OCI-LY1 (cell line): Measurements from ENCODE around the gene NUS1.

Experiments used
- H2AFZ ChIP-seq: fragments of 200-600 bp; sonication (generic), shearing (Covaris generic); 2 replicates; pipeline ENCODE4 v1.6.0; 2014; ENCODE audit warnings: antibody characterized with exemption, mild to moderate bottlenecking, low read length
- H3F3A ChIP-seq: fragments of 200-600 bp; sonication (generic), shearing (Covaris generic); 2 replicates; pipeline ENCODE4 v1.6.0; 2014; ENCODE audit warnings: mild to moderate bottlenecking, antibody characterized with exemption, low read length, moderate library complexity; ENCODE audit not compliant: insufficient read depth
- H3K27ac ChIP-seq: fragments of 200-600 bp; sonication (generic); 2 replicates; pipeline ENCODE4 v1.5.1; 2014; ENCODE audit warnings: low read length, mixed run types, mild to moderate bottlenecking, low read depth; ENCODE audit not compliant: poor library complexity, severe bottlenecking
- H3K27me3 ChIP-seq: fragments of 200-600 bp; sonication (generic); 2 replicates; pipeline ENCODE4 v1.6.0; 2014; ENCODE audit warnings: antibody characterized with exemption, mild to moderate bottlenecking, low read length, moderate library complexity; ENCODE audit not compliant: insufficient read depth
- H3K36me3 ChIP-seq: fragments of 200-600 bp; sonication (generic); 2 replicates; pipeline ENCODE4 v1.6.1; 2014; ENCODE audit warnings: mild to moderate bottlenecking, antibody characterized with exemption, low read length, moderate library complexity, mixed read lengths; ENCODE audit not compliant: insufficient read depth
- H3K4me1 ChIP-seq: fragments of 200-600 bp; sonication (generic); 2 replicates; pipeline ENCODE4 v1.5.1; 2014; ENCODE audit warnings: mild to moderate bottlenecking, low read length, moderate library complexity; ENCODE audit not compliant: insufficient read depth, severe bottlenecking
- H3K4me2 ChIP-seq: fragments of 200-600 bp; sonication (generic), shearing (Covaris generic); 2 replicates; pipeline ENCODE4 v1.6.1; 2014; ENCODE audit warnings: low read length
- H3K4me3 ChIP-seq: fragments of 200-600 bp; sonication (generic); 2 replicates; pipeline ENCODE4 v1.5.1; 2014; ENCODE audit warnings: low read length, low read depth, mild to moderate bottlenecking, mixed read lengths; ENCODE audit not compliant: poor library complexity, severe bottlenecking
- H3K79me2 ChIP-seq: fragments of 200-600 bp; shearing (Covaris generic); 2 replicates; pipeline ENCODE4 v1.6.1; 2016; ENCODE audit warnings: mixed run types, low read length, mixed read lengths; ENCODE audit not compliant: insufficient read depth
- H3K9ac ChIP-seq: fragments of 200-600 bp; sonication (generic), shearing (Covaris generic); 2 replicates; pipeline ENCODE4 v1.6.1; 2014; ENCODE audit warnings: mild to moderate bottlenecking, low read length, mixed read lengths
- H3K9me2 ChIP-seq: fragments of 200-600 bp; sonication (generic), shearing (Covaris generic); 2 replicates; pipeline ENCODE4 v1.6.1; 2014; ENCODE audit warnings: low read depth, mild to moderate bottlenecking, low read length, mixed read lengths
- H3K9me3 ChIP-seq: fragments of 200-600 bp; shearing (Covaris generic); 2 replicates; pipeline ENCODE4 v1.6.1; 2014; ENCODE audit warnings: low read length, mixed read lengths
- H4K20me1 ChIP-seq: fragments of 200-600 bp; sonication (generic), shearing (Covaris generic); 2 replicates; pipeline ENCODE4 v1.6.0; 2016; ENCODE audit warnings: mild to moderate bottlenecking, low read length; ENCODE audit not compliant: insufficient read depth
- EZH2 ChIP-seq: fragments of 200-600 bp; sonication (generic), shearing (Covaris generic); IDR thresholded peaks from 2 replicates; pipeline ENCODE4 v1.8.0; 2017; ENCODE audit warnings: borderline replicate concordance, mixed run types, mild to moderate bottlenecking, antibody characterized with exemption, low read length, moderate library complexity, mixed read lengths
- TF ChIP-seq, protein P1 (sequence below): fragments of 200-600 bp; sonication (generic), shearing (Covaris generic); IDR thresholded peaks from 2 replicates; pipeline ENCODE4 v1.5.1; 2017; ENCODE audit warnings: mild to moderate bottlenecking, antibody characterized with exemption, low read length, moderate library complexity, mixed read lengths

NUS1 gene

DNA sequence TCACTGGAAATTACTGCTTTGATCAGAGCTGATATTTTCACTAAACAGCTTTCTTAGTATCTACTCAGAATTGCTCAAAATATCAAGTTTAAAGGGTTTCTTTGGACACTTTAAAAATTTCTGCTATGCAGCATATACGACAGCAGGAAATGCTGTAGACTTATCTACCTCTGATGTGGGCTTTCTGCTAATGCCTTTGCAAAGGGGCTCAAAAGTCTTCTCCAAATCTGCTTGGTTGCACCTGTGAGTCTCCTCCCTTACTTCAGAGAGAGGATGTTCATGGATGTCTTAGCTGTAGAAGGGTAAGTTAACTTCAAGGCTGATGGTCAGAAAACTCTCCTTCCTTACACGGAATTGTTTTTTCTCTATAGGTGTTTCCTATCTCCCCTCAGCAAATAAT is 19.9 kb upstream of the NUS1 start:
- Histone ChIP-seq H3K9me3 (no peaks in the 10 kb centered on the region), H2AFZ (no peak overlapping the region), H3K9me2 (no peaks in the 10 kb centered on the region), H3K4me2 (no peak overlapping the region), H3K4me3 (no peak overlapping the region), H3K79me2 (no peaks in the 10 kb centered on the region), H4K20me1 (no peaks in the 10 kb centered on the region), H3K27me3 (no peaks in the 10 kb centered on the region), H3K36me3 (no peaks in the 10 kb centered on the region), H3K9ac (no peak overlapping the region), H3K27ac (no peak overlapping the region), H3F3A (no peaks in the 10 kb centered on the region), H3K4me1 (no peaks in the 10 kb centered on the region)
- TF ChIP-seq EZH2: no peak
- TF ChIP-seq, protein P1, sequence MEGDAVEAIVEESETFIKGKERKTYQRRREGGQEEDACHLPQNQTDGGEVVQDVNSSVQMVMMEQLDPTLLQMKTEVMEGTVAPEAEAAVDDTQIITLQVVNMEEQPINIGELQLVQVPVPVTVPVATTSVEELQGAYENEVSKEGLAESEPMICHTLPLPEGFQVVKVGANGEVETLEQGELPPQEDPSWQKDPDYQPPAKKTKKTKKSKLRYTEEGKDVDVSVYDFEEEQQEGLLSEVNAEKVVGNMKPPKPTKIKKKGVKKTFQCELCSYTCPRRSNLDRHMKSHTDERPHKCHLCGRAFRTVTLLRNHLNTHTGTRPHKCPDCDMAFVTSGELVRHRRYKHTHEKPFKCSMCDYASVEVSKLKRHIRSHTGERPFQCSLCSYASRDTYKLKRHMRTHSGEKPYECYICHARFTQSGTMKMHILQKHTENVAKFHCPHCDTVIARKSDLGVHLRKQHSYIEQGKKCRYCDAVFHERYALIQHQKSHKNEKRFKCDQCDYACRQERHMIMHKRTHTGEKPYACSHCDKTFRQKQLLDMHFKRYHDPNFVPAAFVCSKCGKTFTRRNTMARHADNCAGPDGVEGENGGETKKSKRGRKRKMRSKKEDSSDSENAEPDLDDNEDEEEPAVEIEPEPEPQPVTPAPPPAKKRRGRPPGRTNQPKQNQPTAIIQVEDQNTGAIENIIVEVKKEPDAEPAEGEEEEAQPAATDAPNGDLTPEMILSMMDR: no peak

DNA sequence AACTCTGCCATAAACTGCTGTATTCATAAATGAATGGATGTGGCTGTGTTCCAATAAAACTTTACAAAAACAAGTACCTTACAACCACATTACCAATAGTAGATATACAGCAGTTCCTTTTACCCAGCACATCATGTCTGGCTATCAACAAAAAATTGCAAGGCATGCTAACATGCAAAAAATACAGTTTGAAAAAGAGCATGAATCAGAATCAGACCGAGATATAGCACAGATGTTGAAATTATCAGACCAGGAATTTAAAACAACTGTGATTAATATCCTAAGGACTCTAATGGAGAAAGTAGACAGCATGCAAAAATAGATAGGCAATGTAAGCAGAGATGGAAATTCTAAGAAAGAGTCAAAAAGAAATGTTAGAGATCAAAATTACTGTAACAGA is 8.4 kb upstream of the NUS1 start:
- no peak overlapping the region for H3K9ac ChIP-seq

GRCh38 chr6:117668736-117669135 is 6.5 kb upstream of the NUS1 start:
- H3K4me2 ChIP-seq: no peak overlapping the region
- peaks cover 2% of the 10 kb centered on the region; the same call in 1 of the 2 replicates for H3K9me3 ChIP-seq
- no peaks in the 10 kb centered on the region for H3K27me3 ChIP-seq
- no peaks in the 10 kb centered on the region for H3K79me2 ChIP-seq
- no peak overlapping the region for H3K9ac ChIP-seq
- H3K4me3 ChIP-seq: no peak overlapping the region
- TF ChIP-seq, protein P1: no peak
- no peak for TF ChIP-seq EZH2
- no peaks in the 10 kb centered on the region for H3K4me1 ChIP-seq
- no peaks in the 10 kb centered on the region for H4K20me1 ChIP-seq
- no peaks in the 10 kb centered on the region; the same call in 1 of the 2 replicates for H3K36me3 ChIP-seq
- H3F3A ChIP-seq: no peaks in the 10 kb centered on the region
- H3K9me2 ChIP-seq: no peaks in the 10 kb centered on the region
- no peak overlapping the region for H2AFZ ChIP-seq
- H3K27ac ChIP-seq: no peak overlapping the region

More for the DNA sequence above, 8.4 kb upstream of the NUS1 start:
- H3F3A ChIP-seq: no peaks in the 10 kb centered on the region
- no peaks in the 10 kb centered on the region; the same call in 1 of the 2 replicates for H3K36me3 ChIP-seq
- H3K4me3 ChIP-seq: no peak overlapping the region
- TF ChIP-seq, protein P1: no peak
- no peak for TF ChIP-seq EZH2
- H4K20me1 ChIP-seq: no peaks in the 10 kb centered on the region
- peaks cover 2% of the 10 kb centered on the region; the same call in 1 of the 2 replicates for H3K9me3 ChIP-seq
- H3K79me2 ChIP-seq: no peaks in the 10 kb centered on the region
- no peak overlapping the region for H3K4me2 ChIP-seq
- H3K9me2 ChIP-seq: no peaks in the 10 kb centered on the region
- no peak overlapping the region for H2AFZ ChIP-seq
- H3K27ac ChIP-seq: no peak overlapping the region
- H3K27me3 ChIP-seq: no peaks in the 10 kb centered on the region
- no peaks in the 10 kb centered on the region for H3K4me1 ChIP-seq
